OCI-LY1 (cell line): ENCODE data around the gene ATP6V1G2.

Experiments used
- H2AFZ ChIP-seq: fragments of 200-600 bp; sonication (generic), shearing (Covaris generic); 2 replicates; pipeline ENCODE4 v1.6.0; 2014; ENCODE audit warnings: antibody characterized with exemption, mild to moderate bottlenecking, low read length
- H3F3A ChIP-seq: fragments of 200-600 bp; sonication (generic), shearing (Covaris generic); 2 replicates; pipeline ENCODE4 v1.6.0; 2014; ENCODE audit warnings: mild to moderate bottlenecking, antibody characterized with exemption, low read length, moderate library complexity; ENCODE audit not compliant: insufficient read depth
- H3K27ac ChIP-seq: fragments of 200-600 bp; sonication (generic); 2 replicates; pipeline ENCODE4 v1.5.1; 2014; ENCODE audit warnings: low read length, mixed run types, mild to moderate bottlenecking, low read depth; ENCODE audit not compliant: poor library complexity, severe bottlenecking
- H3K27me3 ChIP-seq: fragments of 200-600 bp; sonication (generic); 2 replicates; pipeline ENCODE4 v1.6.0; 2014; ENCODE audit warnings: antibody characterized with exemption, mild to moderate bottlenecking, low read length, moderate library complexity; ENCODE audit not compliant: insufficient read depth
- H3K36me3 ChIP-seq: fragments of 200-600 bp; sonication (generic); 2 replicates; pipeline ENCODE4 v1.6.1; 2014; ENCODE audit warnings: mild to moderate bottlenecking, antibody characterized with exemption, low read length, moderate library complexity, mixed read lengths; ENCODE audit not compliant: insufficient read depth
- H3K4me1 ChIP-seq: fragments of 200-600 bp; sonication (generic); 2 replicates; pipeline ENCODE4 v1.5.1; 2014; ENCODE audit warnings: mild to moderate bottlenecking, low read length, moderate library complexity; ENCODE audit not compliant: insufficient read depth, severe bottlenecking
- H3K4me2 ChIP-seq: fragments of 200-600 bp; sonication (generic), shearing (Covaris generic); 2 replicates; pipeline ENCODE4 v1.6.1; 2014; ENCODE audit warnings: low read length
- H3K4me3 ChIP-seq: fragments of 200-600 bp; sonication (generic); 2 replicates; pipeline ENCODE4 v1.5.1; 2014; ENCODE audit warnings: low read length, low read depth, mild to moderate bottlenecking, mixed read lengths; ENCODE audit not compliant: poor library complexity, severe bottlenecking
- H3K79me2 ChIP-seq: fragments of 200-600 bp; shearing (Covaris generic); 2 replicates; pipeline ENCODE4 v1.6.1; 2016; ENCODE audit warnings: mixed run types, low read length, mixed read lengths; ENCODE audit not compliant: insufficient read depth
- H3K9ac ChIP-seq: fragments of 200-600 bp; sonication (generic), shearing (Covaris generic); 2 replicates; pipeline ENCODE4 v1.6.1; 2014; ENCODE audit warnings: mild to moderate bottlenecking, low read length, mixed read lengths
- H3K9me2 ChIP-seq: fragments of 200-600 bp; sonication (generic), shearing (Covaris generic); 2 replicates; pipeline ENCODE4 v1.6.1; 2014; ENCODE audit warnings: low read depth, mild to moderate bottlenecking, low read length, mixed read lengths
- H3K9me3 ChIP-seq: fragments of 200-600 bp; shearing (Covaris generic); 2 replicates; pipeline ENCODE4 v1.6.1; 2014; ENCODE audit warnings: low read length, mixed read lengths
- H4K20me1 ChIP-seq: fragments of 200-600 bp; sonication (generic), shearing (Covaris generic); 2 replicates; pipeline ENCODE4 v1.6.0; 2016; ENCODE audit warnings: mild to moderate bottlenecking, low read length; ENCODE audit not compliant: insufficient read depth
- CTCF ChIP-seq: fragments of 200-600 bp; sonication (generic), shearing (Covaris generic); IDR thresholded peaks from 2 replicates; pipeline ENCODE4 v1.5.1; 2017; ENCODE audit warnings: mild to moderate bottlenecking, antibody characterized with exemption, low read length, moderate library complexity, mixed read lengths
- EZH2 ChIP-seq: fragments of 200-600 bp; sonication (generic), shearing (Covaris generic); IDR thresholded peaks from 2 replicates; pipeline ENCODE4 v1.8.0; 2017; ENCODE audit warnings: borderline replicate concordance, mixed run types, mild to moderate bottlenecking, antibody characterized with exemption, low read length, moderate library complexity, mixed read lengths

The ATP6V1G2 gene

DNA sequence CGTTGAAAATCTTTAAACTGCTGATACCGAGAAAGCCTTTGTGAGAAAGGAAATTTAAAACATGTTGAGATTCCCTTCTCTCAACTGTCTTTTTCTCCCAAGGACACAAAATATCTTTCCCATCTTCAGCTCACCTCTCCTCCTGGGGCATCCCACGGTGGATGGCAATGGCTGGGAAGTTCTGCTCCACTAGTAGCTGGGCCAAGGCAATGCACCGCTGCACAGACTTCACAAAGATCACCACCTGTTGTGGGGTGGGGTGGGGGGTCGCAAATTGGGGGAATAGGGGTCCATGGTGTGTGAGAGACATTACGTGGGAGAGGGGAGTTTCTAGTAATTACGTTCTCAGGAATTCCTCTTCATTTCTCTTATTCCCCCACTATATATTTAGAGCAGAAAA, 15.2 kb downstream of the ATP6V1G2 start:
- Histone ChIP-seq H3K4me2 (no peak overlapping the region), H3K79me2 (no peaks in the 10 kb centered on the region), H3K36me3 (peaks cover 69% of the 10 kb centered on the region), H3K9me2 (no peaks in the 10 kb centered on the region), H4K20me1 (no peaks in the 10 kb centered on the region), H3F3A (peaks cover 14% of the 10 kb centered on the region; the same call in 1 of the 2 replicates), H3K4me3 (no peak overlapping the region), H3K4me1 (peaks cover 4% of the 10 kb centered on the region), H3K27ac (no peak overlapping the region), H3K27me3 (no peaks in the 10 kb centered on the region), H2AFZ (no peak overlapping the region), H3K9ac (no peak overlapping the region), H3K9me3 (no peaks in the 10 kb centered on the region)
- no peak for TF ChIP-seq CTCF

- Histone ChIP-seq H3K9me3 (no peaks in the 10 kb centered on the region), H3K9ac (no peak overlapping the region), H4K20me1 (no peaks in the 10 kb centered on the region), H2AFZ (no peak overlapping the region), H3K79me2 (no peaks in the 10 kb centered on the region), H3K9me2 (no peaks in the 10 kb centered on the region), H3F3A (peaks cover 14% of the 10 kb centered on the region; the same call in 1 of the 2 replicates), H3K4me2 (no peak overlapping the region), H3K4me3 (no peak overlapping the region), H3K27ac (no peak overlapping the region), H3K36me3 (peaks cover 64% of the 10 kb centered on the region), H3K4me1 (peaks cover 4% of the 10 kb centered on the region), H3K27me3 (no peaks in the 10 kb centered on the region)
- TF ChIP-seq CTCF = no peak
- no peak for TF ChIP-seq EZH2
Measured at GRCh38 chr6:31530659-31531058, 15.7 kb downstream of the ATP6V1G2 start.

DNA sequence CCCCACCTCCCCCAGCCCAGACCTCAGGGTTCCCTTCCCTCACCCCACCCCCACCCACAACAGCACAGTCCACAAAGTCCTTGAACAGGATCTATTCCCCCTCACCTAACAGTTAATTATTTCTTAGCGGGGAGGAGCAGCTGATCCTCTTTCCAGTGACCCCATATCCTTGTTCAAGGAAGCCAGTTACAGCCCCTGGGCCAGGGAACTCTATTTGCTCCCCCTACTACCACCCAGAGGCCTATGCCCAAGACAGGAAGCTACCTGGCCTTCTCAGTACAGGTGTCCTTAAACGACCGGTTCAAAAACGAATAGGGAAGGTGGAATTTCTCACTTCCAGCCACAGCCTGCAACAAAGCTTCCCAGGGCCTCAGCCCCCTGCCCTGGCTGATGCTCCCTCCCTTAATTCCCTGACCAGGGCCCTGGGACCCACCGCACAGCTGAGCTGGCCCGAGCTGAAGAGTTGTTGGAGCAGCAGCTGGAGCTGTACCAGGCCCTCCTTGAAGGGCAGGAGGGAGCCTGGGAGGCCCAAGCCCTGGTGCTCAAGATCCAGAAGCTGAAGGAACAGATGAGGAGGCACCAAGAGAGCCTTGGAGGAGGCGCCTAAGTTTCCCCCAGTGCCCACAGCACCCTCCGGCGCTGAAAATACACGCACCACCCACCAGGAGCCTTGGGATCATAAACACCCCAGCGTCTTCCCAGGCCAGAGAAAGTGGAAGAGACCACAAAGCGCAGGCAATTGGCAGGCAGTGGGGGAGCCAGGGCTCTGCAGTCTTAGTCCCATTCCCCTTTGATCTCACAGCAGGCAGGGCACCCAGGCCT, 16.9 kb downstream of the ATP6V1G2 start:
- Histone ChIP-seq H3K4me3 (no peak overlapping the region), H4K20me1 (no peaks in the 10 kb centered on the region), H3K9ac (no peak overlapping the region)

More for the DNA sequence above, 16.9 kb downstream of the ATP6V1G2 start:
- Histone ChIP-seq H2AFZ (no peak overlapping the region), H3K27ac (no peak overlapping the region), H3K9me3 (no peaks in the 10 kb centered on the region), H3F3A (peaks cover 14% of the 10 kb centered on the region; the same call in 1 of the 2 replicates), H3K9me2 (no peaks in the 10 kb centered on the region), H3K79me2 (no peaks in the 10 kb centered on the region), H3K36me3 (peaks cover 52% of the 10 kb centered on the region), H3K4me2 (no peak overlapping the region), H3K4me1 (peaks cover 4% of the 10 kb centered on the region), H3K27me3 (no peaks in the 10 kb centered on the region)
- TF ChIP-seq CTCF (no peak), EZH2 (no peak)
